K562 (cell line): ENCODE data around the gene SERPINE2. TPM values are rescaled to one million over a fixed set of nuclear protein-coding genes. Genes with fewer than 3 reads are reported as not detected.

Experiments used
- ARNT ChIP-seq, 2 experiments: fragments of 450-650 bp; IDR thresholded peaks; 2 replicates each; pipeline ENCODE4 v1.6.1; 2016; ENCODE audit warnings: mild to moderate bottlenecking in 1 of 2
- CC2D1A ChIP-seq: fragments of 450-650 bp; IDR thresholded peaks from 2 replicates; pipeline ENCODE4 v1.6.1; 2017; ENCODE audit warnings: mild to moderate bottlenecking
- EGR1 ChIP-seq: fragments of 450-650 bp; conservative IDR thresholded peaks from 2 replicates; pipeline ENCODE4 v1.6.1; 2017; ENCODE audit warnings: mild to moderate bottlenecking
- GTF2E2 ChIP-seq: fragments of 200-800 bp; sonication (Bioruptor generic); IDR thresholded peaks from 2 replicates; pipeline ENCODE4 v1.6.1; 2016; ENCODE audit warnings: missing genetic modification characterization, missing compliant biosample characterization
- HEY1 ChIP-seq: fragments of 250-450 bp; sonication (Bioruptor Pico); IDR thresholded peaks from 2 replicates; pipeline ENCODE4 v1.5.0; 2020; ENCODE audit warnings: mild to moderate bottlenecking, moderate library complexity, borderline replicate concordance
- MXI1 ChIP-seq: IDR thresholded peaks from 2 replicates; pipeline ENCODE4 v1.6.1; 2011; ENCODE audit warnings: low read depth, mild to moderate bottlenecking, improper control_type of control experiment, low read length
- PHF21A ChIP-seq: fragments of 450-650 bp; IDR thresholded peaks from 2 replicates; pipeline ENCODE4 v1.6.1; 2017; ENCODE audit warnings: low read depth, borderline replicate concordance
- POLR2G ChIP-seq: fragments of 200-400 bp; formaldehyde crosslinking; IDR thresholded peaks from 2 replicates; pipeline ENCODE4 v1.6.1; 2017; ENCODE audit warnings: low read depth, mild to moderate bottlenecking, antibody characterized with exemption, low read length, moderate library complexity
- PTTG1 ChIP-seq: fragments of 450-650 bp; IDR thresholded peaks from 2 replicates; pipeline ENCODE4 v1.6.1; 2016; ENCODE audit warnings: low read depth, mild to moderate bottlenecking, missing genetic modification characterization, missing compliant biosample characterization
- RBM14 ChIP-seq: fragments of 200-400 bp; formaldehyde crosslinking; IDR thresholded peaks from 2 replicates; pipeline ENCODE4 v1.6.1; 2018; ENCODE audit warnings: low read depth, mild to moderate bottlenecking, low read length, moderate library complexity, borderline replicate concordance; ENCODE audit not compliant: insufficient read depth
- RBM25 ChIP-seq: fragments of 200-400 bp; formaldehyde crosslinking; IDR thresholded peaks from 2 replicates; pipeline ENCODE4 v1.6.1; 2018; ENCODE audit warnings: low read length, low read depth, moderate library complexity; ENCODE audit not compliant: severe bottlenecking
- SRSF3 ChIP-seq: fragments of 200-400 bp; formaldehyde crosslinking; IDR thresholded peaks from 2 replicates; pipeline ENCODE4 v1.6.1; 2016; ENCODE audit warnings: mild to moderate bottlenecking, low read length, moderate library complexity; ENCODE audit not compliant: insufficient read depth
- ZNF431 ChIP-seq: sonication (generic); formaldehyde crosslinking; IDR thresholded peaks from 2 replicates; pipeline ENCODE4 v1.8.0; 2022; ENCODE audit warnings: mild to moderate bottlenecking, missing genetic modification reagents
- ZNF445 ChIP-seq: fragments of 250-450 bp; sonication (Bioruptor Pico); IDR thresholded peaks from 2 replicates; pipeline ENCODE4 v1.4.0; 2020; ENCODE audit warnings: low read depth, mild to moderate bottlenecking, moderate library complexity
- ZNF830 ChIP-seq: fragments of 250-450 bp; sonication (Bioruptor Pico); IDR thresholded peaks from 2 replicates; pipeline ENCODE4 v1.5.0; 2021; ENCODE audit warnings: mild to moderate bottlenecking
- polyA plus RNA-seq, 8 experiments: library from polyadenylated mRNA; depleted of rRNA in 4 of 8; stranded (reverse) in 5 of 8; unstranded in 3 of 8; fragments of >200 nt; fragmentation: Nextera tagmentation in 2 of 8; fragmentation: Illumina TruSeq in 1 of 8; extraction: Ambion mirVana in 2 of 8; extraction: Trizol in 1 of 8; gene quantifications; 2 replicates each; pipeline versions ENCODE4 v1.2.1 to v1.2.3, GENCODE V29; 2011 to 2014; ENCODE audit warnings: inconsistent platforms in 1 of 8, missing spikeins in 1 of 8
- total RNA-seq, 7 experiments: library from RNA; depleted of rRNA in 6 of 7; stranded (reverse); fragments of >200 nt in 6 of 7; fragmentation: Illumina TruSeq in 2 of 7; extraction: Trizol in 2 of 7; gene quantifications; 2 replicates each; pipeline versions ENCODE4 v1.2.1 to v1.2.3, GENCODE V29; 2011 to 2021; ENCODE audit warnings: low replicate concordance in 1 of 7
- TF ChIP-seq, protein P1 (sequence below): fragments of 250-450 bp; sonication (Bioruptor Pico); IDR thresholded peaks from 2 replicates; pipeline ENCODE4 v1.4.0; 2020; ENCODE audit warnings: mild to moderate bottlenecking, moderate library complexity, borderline replicate concordance
- TF ChIP-seq, protein P2 (sequence below): IDR thresholded peaks from 2 replicates; pipeline ENCODE4 v1.6.1; 2011; ENCODE audit warnings: borderline replicate concordance, low read depth, mild to moderate bottlenecking, moderate library complexity, low read length; ENCODE audit not compliant: insufficient read depth, poor library complexity, severe bottlenecking
- TF ChIP-seq, protein P3 (sequence below): fragments of 200-800 bp; sonication (Bioruptor generic); IDR thresholded peaks from 2 replicates; pipeline ENCODE4 v1.6.1; 2017; ENCODE audit warnings: missing genetic modification characterization, missing compliant biosample characterization
- TF ChIP-seq, protein P4 (sequence below): IDR thresholded peaks from 2 replicates; pipeline ENCODE4 v1.6.1; 2012; ENCODE audit warnings: low read depth, low read length, improper control_type of control experiment, borderline replicate concordance

Gene SERPINE2
- total and polyA plus RNA-seq, 9 of the 15 experiments (the other 6 are each of a cell fraction or from before 2014, with no cell fraction given) = 0.03 to 0.16 (median 0.13) TPM; not detected in 6

DNA sequence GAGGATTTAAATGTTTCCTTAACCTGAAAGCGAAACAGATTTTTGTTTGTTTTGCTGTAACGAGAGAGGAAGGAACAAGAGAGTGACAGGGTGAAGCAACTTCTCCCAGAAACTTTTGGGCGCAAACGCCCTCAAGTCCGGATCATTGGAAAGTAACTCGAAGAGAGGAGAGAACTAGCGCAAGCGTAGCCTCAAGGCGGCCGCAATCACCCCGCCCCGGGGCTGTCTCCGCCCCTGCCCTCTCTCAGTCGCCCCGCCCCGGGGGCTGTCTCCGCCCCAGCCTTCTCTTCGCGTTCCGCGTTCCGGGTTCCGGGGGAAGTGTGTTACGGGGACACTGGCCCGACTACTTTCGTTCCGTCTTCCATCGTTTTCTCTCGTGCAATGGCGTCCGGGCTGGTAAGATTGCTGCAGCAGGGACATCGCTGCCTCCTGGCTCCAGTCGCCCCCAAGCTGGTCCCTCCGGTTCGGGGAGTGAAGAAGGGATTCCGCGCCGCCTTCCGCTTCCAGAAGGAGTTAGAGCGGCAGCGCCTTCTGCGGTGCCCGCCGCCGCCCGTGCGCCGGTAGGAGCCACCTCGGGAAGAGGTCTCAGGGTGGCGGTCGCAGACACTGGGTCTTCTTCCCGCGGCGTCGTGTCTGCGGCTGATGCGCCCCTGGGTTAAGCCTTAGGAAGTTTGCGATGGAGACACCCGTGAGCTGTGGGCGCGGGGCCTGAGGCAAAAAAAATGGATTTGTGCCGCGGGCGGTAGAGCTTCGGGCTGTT, 81.8 kb downstream of the SERPINE2 start, which contains the start of gene MRPL44 (continued):
- TF ChIP-seq, protein P1, sequence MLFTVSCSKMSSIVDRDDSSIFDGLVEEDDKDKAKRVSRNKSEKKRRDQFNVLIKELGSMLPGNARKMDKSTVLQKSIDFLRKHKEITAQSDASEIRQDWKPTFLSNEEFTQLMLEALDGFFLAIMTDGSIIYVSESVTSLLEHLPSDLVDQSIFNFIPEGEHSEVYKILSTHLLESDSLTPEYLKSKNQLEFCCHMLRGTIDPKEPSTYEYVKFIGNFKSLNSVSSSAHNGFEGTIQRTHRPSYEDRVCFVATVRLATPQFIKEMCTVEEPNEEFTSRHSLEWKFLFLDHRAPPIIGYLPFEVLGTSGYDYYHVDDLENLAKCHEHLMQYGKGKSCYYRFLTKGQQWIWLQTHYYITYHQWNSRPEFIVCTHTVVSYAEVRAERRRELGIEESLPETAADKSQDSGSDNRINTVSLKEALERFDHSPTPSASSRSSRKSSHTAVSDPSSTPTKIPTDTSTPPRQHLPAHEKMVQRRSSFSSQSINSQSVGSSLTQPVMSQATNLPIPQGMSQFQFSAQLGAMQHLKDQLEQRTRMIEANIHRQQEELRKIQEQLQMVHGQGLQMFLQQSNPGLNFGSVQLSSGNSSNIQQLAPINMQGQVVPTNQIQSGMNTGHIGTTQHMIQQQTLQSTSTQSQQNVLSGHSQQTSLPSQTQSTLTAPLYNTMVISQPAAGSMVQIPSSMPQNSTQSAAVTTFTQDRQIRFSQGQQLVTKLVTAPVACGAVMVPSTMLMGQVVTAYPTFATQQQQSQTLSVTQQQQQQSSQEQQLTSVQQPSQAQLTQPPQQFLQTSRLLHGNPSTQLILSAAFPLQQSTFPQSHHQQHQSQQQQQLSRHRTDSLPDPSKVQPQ = no peak
- no peak for TF ChIP-seq PTTG1
- peak; percentile 30; the same call in 1 of the 2 replicates for TF ChIP-seq EGR1
- no peak for TF ChIP-seq SRSF3
- TF ChIP-seq RBM14 = no peak
- TF ChIP-seq ARNT (IDR thresholded peaks at IDR 0.05) = peak; percentile 38 to 44; a peak in 1 of 4 replicates
- TF ChIP-seq, protein P2, sequence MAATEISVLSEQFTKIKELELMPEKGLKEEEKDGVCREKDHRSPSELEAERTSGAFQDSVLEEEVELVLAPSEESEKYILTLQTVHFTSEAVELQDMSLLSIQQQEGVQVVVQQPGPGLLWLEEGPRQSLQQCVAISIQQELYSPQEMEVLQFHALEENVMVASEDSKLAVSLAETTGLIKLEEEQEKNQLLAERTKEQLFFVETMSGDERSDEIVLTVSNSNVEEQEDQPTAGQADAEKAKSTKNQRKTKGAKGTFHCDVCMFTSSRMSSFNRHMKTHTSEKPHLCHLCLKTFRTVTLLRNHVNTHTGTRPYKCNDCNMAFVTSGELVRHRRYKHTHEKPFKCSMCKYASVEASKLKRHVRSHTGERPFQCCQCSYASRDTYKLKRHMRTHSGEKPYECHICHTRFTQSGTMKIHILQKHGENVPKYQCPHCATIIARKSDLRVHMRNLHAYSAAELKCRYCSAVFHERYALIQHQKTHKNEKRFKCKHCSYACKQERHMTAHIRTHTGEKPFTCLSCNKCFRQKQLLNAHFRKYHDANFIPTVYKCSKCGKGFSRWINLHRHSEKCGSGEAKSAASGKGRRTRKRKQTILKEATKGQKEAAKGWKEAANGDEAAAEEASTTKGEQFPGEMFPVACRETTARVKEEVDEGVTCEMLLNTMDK = no peak
- 0 out of 2 replicates have a peak, but pooled peaks have one; percentile 37 for TF ChIP-seq ZNF431 (CRISPR knock-in tag)
- peak; percentile 86 for TF ChIP-seq POLR2G
- no peak for TF ChIP-seq ZNF830 (CRISPR knock-in tag)
- TF ChIP-seq, protein P3, sequence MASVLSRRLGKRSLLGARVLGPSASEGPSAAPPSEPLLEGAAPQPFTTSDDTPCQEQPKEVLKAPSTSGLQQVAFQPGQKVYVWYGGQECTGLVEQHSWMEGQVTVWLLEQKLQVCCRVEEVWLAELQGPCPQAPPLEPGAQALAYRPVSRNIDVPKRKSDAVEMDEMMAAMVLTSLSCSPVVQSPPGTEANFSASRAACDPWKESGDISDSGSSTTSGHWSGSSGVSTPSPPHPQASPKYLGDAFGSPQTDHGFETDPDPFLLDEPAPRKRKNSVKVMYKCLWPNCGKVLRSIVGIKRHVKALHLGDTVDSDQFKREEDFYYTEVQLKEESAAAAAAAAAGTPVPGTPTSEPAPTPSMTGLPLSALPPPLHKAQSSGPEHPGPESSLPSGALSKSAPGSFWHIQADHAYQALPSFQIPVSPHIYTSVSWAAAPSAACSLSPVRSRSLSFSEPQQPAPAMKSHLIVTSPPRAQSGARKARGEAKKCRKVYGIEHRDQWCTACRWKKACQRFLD (CRISPR knock-in tag) = no peak
- peak; percentile 91 for TF ChIP-seq GTF2E2
- TF ChIP-seq MXI1 = no peak
- no peak for TF ChIP-seq RBM25
- no peak for TF ChIP-seq HEY1 (CRISPR knock-in tag)
- TF ChIP-seq CC2D1A = no peak
- TF ChIP-seq, protein P4, sequence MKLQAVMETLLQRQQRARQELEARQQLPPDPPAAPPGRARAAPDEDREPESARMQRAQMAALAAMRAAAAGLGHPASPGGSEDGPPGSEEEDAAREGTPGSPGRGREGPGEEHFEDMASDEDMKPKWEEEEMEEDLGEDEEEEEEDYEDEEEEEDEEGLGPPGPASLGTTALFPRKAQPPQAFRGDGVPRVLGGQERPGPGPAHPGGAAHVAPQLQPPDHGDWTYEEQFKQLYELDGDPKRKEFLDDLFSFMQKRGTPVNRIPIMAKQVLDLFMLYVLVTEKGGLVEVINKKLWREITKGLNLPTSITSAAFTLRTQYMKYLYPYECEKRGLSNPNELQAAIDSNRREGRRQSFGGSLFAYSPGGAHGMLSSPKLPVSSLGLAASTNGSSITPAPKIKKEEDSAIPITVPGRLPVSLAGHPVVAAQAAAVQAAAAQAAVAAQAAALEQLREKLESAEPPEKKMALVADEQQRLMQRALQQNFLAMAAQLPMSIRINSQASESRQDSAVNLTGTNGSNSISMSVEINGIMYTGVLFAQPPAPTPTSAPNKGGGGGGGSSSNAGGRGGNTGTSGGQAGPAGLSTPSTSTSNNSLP = no peak
- TF ChIP-seq PHF21A = no peak
- no peak for TF ChIP-seq ZNF445 (CRISPR knock-in tag)
